ENCODE results near the gene RAB1B.

GRCh38 chr11:66227700-66228099 lies 40.7 kb upstream of the RAB1B start:
- TF ChIP-seq, protein P1, sequence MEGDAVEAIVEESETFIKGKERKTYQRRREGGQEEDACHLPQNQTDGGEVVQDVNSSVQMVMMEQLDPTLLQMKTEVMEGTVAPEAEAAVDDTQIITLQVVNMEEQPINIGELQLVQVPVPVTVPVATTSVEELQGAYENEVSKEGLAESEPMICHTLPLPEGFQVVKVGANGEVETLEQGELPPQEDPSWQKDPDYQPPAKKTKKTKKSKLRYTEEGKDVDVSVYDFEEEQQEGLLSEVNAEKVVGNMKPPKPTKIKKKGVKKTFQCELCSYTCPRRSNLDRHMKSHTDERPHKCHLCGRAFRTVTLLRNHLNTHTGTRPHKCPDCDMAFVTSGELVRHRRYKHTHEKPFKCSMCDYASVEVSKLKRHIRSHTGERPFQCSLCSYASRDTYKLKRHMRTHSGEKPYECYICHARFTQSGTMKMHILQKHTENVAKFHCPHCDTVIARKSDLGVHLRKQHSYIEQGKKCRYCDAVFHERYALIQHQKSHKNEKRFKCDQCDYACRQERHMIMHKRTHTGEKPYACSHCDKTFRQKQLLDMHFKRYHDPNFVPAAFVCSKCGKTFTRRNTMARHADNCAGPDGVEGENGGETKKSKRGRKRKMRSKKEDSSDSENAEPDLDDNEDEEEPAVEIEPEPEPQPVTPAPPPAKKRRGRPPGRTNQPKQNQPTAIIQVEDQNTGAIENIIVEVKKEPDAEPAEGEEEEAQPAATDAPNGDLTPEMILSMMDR (IDR thresholded peaks at IDR 0.05), result no peak
- TF ChIP-seq POLR2A (IDR thresholded peaks at IDR 0.05; ENCODE audit: low read depth) (no peak), EP300 (IDR thresholded peaks at IDR 0.05) (no peak)
